Subcutaneous abdominal adipose tissue (tissue), 5 donors: ENCODE data around the gene FAM50B.

ENCODE experiments used
- H3K27ac ChIP-seq: one replicate; pipeline ENCODE4 v1.7.0; 2013; ENCODE audit warnings: low read depth, mild to moderate bottlenecking, inconsistent platforms, low read length, moderate library complexity
- H3K27me3 ChIP-seq, 5 donors: one replicate each; pipeline ENCODE4 v1.7.0; 2013; ENCODE audit warnings: low read length in 5 of 5, inconsistent platforms in 1 of 5; ENCODE audit not compliant: control insufficient read depth in 5 of 5, insufficient read depth in 4 of 5
- H3K36me3 ChIP-seq, 5 donors: one replicate each; pipeline ENCODE4 v1.7.0; 2013; ENCODE audit warnings: low read length in 5 of 5; ENCODE audit not compliant: control insufficient read depth in 5 of 5, insufficient read depth in 5 of 5
- H3K4me1 ChIP-seq, 5 donors: one replicate each; pipeline ENCODE4 v1.7.0; 2013; ENCODE audit warnings: low read length in 5 of 5, mild to moderate bottlenecking in 3 of 5, moderate library complexity in 1 of 5; ENCODE audit not compliant: control insufficient read depth in 5 of 5, insufficient read depth in 5 of 5
- H3K4me3 ChIP-seq, 5 donors: one replicate each; pipeline ENCODE4 v1.7.0; 2013; ENCODE audit warnings: low read length in 5 of 5, low read depth in 1 of 5
- H3K9ac ChIP-seq, 5 donors: one replicate each; pipeline ENCODE4 v1.7.0; 2013; ENCODE audit warnings: low read length in 5 of 5, mild to moderate bottlenecking in 4 of 5, moderate library complexity in 3 of 5
- H3K9me3 ChIP-seq, 5 donors: one replicate each; pipeline ENCODE4 v1.7.0; 2013; ENCODE audit warnings: low read length in 5 of 5; ENCODE audit not compliant: control insufficient read depth in 5 of 5
- donor health status: healthy.
- donor health status: healthy.
- donor health status: healthy.
- donor health status: healthy.
- donor health status: healthy.

FAM50B gene

GRCh38 chr6:3819161-3820110 lies 29.7 kb upstream of the FAM50B start:
- H3K9ac ChIP-seq: peak overlapping the region in 1 of 5 donors; percentile 85
- H3K36me3 ChIP-seq: no peaks in the 10 kb centered on the region
- H3K4me1 ChIP-seq: peaks cover 17 to 55% (median 39%) of the 10 kb centered on the region in 5 donors
- no peaks in the 10 kb centered on the region for H3K9me3 ChIP-seq
- peaks cover 0 to 4% (median 0%) of the 10 kb centered on the region in 5 donors for H3K27me3 ChIP-seq
- no peak overlapping the region for H3K27ac ChIP-seq
- H3K4me3 ChIP-seq: no peak overlapping the region

- Histone ChIP-seq H3K4me1 (peaks cover 21 to 59% (median 42%) of the 10 kb centered on the region in 5 donors), H3K27ac (peak overlapping the region; percentile 42), H3K4me3 (no peak overlapping the region), H3K27me3 (peaks cover 0 to 4% (median 0%) of the 10 kb centered on the region in 5 donors), H3K9me3 (no peaks in the 10 kb centered on the region), H3K9ac (peak overlapping the region in 2 of 5 donors; percentile 20 to 85), H3K36me3 (no peaks in the 10 kb centered on the region)
These were observed 28.6 kb upstream of the FAM50B start for GRCh38 chr6:3820563-3820962.

GRCh38 chr6:3822747-3823445 lies 26.3 kb upstream of the FAM50B start:
- H3K27ac ChIP-seq: peak overlapping the region; percentile 97
- peaks cover 0 to 4% (median 0%) of the 10 kb centered on the region in 5 donors for H3K27me3 ChIP-seq
- peak overlapping the region in 1 of 5 donors; percentile 12 for H3K9ac ChIP-seq
- peaks cover 25 to 71% (median 55%) of the 10 kb centered on the region in 5 donors for H3K4me1 ChIP-seq
- H3K36me3 ChIP-seq: no peaks in the 10 kb centered on the region
- no peak overlapping the region for H3K4me3 ChIP-seq
- H3K9me3 ChIP-seq: no peaks in the 10 kb centered on the region

- H3K36me3 ChIP-seq: no peaks in the 10 kb centered on the region
- peaks cover 0 to 4% (median 0%) of the 10 kb centered on the region in 5 donors for H3K27me3 ChIP-seq
- no peak overlapping the region for H3K4me3 ChIP-seq
- no peaks in the 10 kb centered on the region for H3K9me3 ChIP-seq
- no peak overlapping the region for H3K9ac ChIP-seq
- H3K27ac ChIP-seq: peak overlapping the region; percentile 97
- H3K4me1 ChIP-seq: peaks cover 25 to 74% (median 55%) of the 10 kb centered on the region in 5 donors
These were observed 25.5 kb upstream of the FAM50B start for GRCh38 chr6:3823671-3824070.

- Histone ChIP-seq H3K27me3 (peaks cover 0 to 3% (median 0%) of the 10 kb centered on the region in 5 donors), H3K4me1 (peaks cover 19 to 68% (median 47%) of the 10 kb centered on the region in 5 donors), H3K9ac (peak overlapping the region; percentile 31 to 74 (median 62)), H3K36me3 (no peaks in the 10 kb centered on the region), H3K4me3 (peak overlapping the region; percentile 18 to 56 (median 40)), H3K27ac (peak overlapping the region; percentile 97), H3K9me3 (no peaks in the 10 kb centered on the region)
These were observed 23.8 kb upstream of the FAM50B start for GRCh38 chr6:3825331-3825831.

- Histone ChIP-seq H3K36me3 (no peaks in the 10 kb centered on the region), H3K9ac (peak overlapping the region; percentile 31 to 74 (median 65)), H3K4me3 (peak overlapping the region in 4 of 5 donors; percentile 18 to 45 (median 36)), H3K27me3 (no peaks in the 10 kb centered on the region), H3K9me3 (no peaks in the 10 kb centered on the region), H3K4me1 (peaks cover 16 to 68% (median 45%) of the 10 kb centered on the region in 5 donors), H3K27ac (peak overlapping the region; percentile 97)
These were observed 23.2 kb upstream of the FAM50B start for GRCh38 chr6:3825851-3826581.

- Histone ChIP-seq H3K4me3 (no peak overlapping the region), H3K9me3 (no peaks in the 10 kb centered on the region), H3K36me3 (no peaks in the 10 kb centered on the region), H3K27ac (no peak overlapping the region), H3K27me3 (no peaks in the 10 kb centered on the region), H3K9ac (no peak overlapping the region), H3K4me1 (peaks cover 10 to 39% (median 35%) of the 10 kb centered on the region in 5 donors)
These were observed 19.9 kb upstream of the FAM50B start for GRCh38 chr6:3829285-3829684.

- Histone ChIP-seq H3K4me1 (peaks cover 3 to 36% (median 29%) of the 10 kb centered on the region in 5 donors), H3K36me3 (no peaks in the 10 kb centered on the region), H3K4me3 (no peak overlapping the region), H3K9me3 (no peaks in the 10 kb centered on the region), H3K27me3 (no peaks in the 10 kb centered on the region), H3K9ac (no peak overlapping the region), H3K27ac (no peak overlapping the region)
These were observed 18.4 kb upstream of the FAM50B start for GRCh38 chr6:3830806-3831205.

- Histone ChIP-seq H3K9me3 (no peaks in the 10 kb centered on the region), H3K27me3 (no peaks in the 10 kb centered on the region), H3K4me1 (peaks cover 0 to 30% (median 18%) of the 10 kb centered on the region in 5 donors), H3K36me3 (no peaks in the 10 kb centered on the region), H3K27ac (no peak overlapping the region), H3K4me3 (no peak overlapping the region), H3K9ac (peak overlapping the region in 1 of 5 donors; percentile 34)
These were observed 17.2 kb upstream of the FAM50B start for GRCh38 chr6:3831761-3832530.
